H1 (cell line): ENCODE measurements around the gene CCDC192. TPM values are rescaled to one million over a fixed set of nuclear protein-coding genes. Genes with fewer than 3 reads are reported as not detected.

ENCODE experiments used
- EGR1 ChIP-seq: IDR thresholded peaks from 2 replicates; pipeline ENCODE4 v1.6.1; 2011; ENCODE audit warnings: low read depth, low read length, borderline replicate concordance
- GTF2F1 ChIP-seq: IDR thresholded peaks from 2 replicates; pipeline ENCODE4 v1.6.1; 2012; ENCODE audit warnings: low read depth, low read length, improper control_type of control experiment, borderline replicate concordance
- JUND ChIP-seq: IDR thresholded peaks from 2 replicates; pipeline ENCODE4 v1.6.1; 2011; ENCODE audit warnings: mild to moderate bottlenecking, improper control_type of control experiment, low read length
- MAFK ChIP-seq: IDR thresholded peaks from 2 replicates; pipeline ENCODE4 v1.6.1; 2012; ENCODE audit warnings: low read depth, mild to moderate bottlenecking, improper control_type of control experiment, low read length
- TAF7 ChIP-seq: optimal IDR thresholded peaks from 2 replicates; pipeline ENCODE3; 2011; ENCODE audit warnings: low read depth, mild to moderate bottlenecking, inconsistent platforms, low read length, moderate library complexity, borderline replicate concordance
- TCF12 ChIP-seq: IDR thresholded peaks from 2 replicates; pipeline ENCODE4 v1.6.1; 2011; ENCODE audit warnings: low read depth, mild to moderate bottlenecking, low read length
- YY1 ChIP-seq: IDR thresholded peaks from 2 replicates; pipeline ENCODE4 v1.6.1; 2011; ENCODE audit warnings: low read depth, mild to moderate bottlenecking, low read length
- polyA plus RNA-seq, 7 experiments: library from polyadenylated mRNA; depleted of rRNA in 3 of 7; stranded (reverse) in 5 of 7; unstranded in 2 of 7; fragments of >200 nt in 5 of 7; fragments of 200-250 nt in 2 of 7; gene quantifications; 1 replicate in 5 of 7; 2 replicates in 1 of 7; 4 replicates in 1 of 7; pipeline versions ENCODE4 v1.2.1 to v1.2.3, GENCODE V29; 2011 to 2013; ENCODE audit warnings: missing spikeins in 2 of 7, mixed read lengths in 2 of 7
- total RNA-seq: library from RNA; stranded (reverse); fragmentation: NEBNext Ultra II Directional; extraction: Animal tissue kit (Norgen Biotek cat#: 25700); gene quantifications from 2 replicates; pipeline ENCODE4 v1.2.1, GENCODE V29; 2021

The CCDC192 gene
- total and polyA plus RNA-seq, 2 of the 8 experiments (the other 6 are each of a cell fraction or from before 2014, with no cell fraction given) = 0.61 TPM; not detected in 1

DNA sequence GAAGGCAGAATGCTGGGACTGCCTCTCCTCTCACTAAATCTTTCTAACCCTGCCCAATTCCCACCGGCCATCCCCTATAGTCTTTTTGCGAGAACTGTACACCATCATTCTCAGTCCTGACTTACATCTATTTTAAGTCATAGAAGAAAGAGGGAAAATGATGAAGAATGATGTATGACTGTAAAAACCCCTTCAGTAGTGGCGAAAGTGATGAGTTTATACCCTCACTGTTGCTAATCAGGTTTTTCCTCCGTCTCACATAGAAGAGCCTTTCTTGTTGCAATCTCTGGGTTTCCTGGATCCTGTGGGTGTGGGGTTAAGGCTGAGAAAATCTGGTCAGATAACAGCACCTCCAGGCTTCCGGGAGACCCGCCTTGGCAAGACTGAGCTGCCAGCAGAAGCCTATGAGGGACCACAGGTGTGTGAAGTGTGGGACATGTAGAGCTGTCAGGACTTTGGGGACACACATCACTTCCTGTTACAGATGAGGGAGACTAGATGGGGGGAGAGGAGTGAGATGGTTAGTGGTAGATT lies 233.3 kb downstream of the CCDC192 start (continued):
- TF ChIP-seq TAF7 (no peak), JUND (no peak), MAFK (no peak), TCF12 (no peak), EGR1 (no peak), YY1 (no peak), GTF2F1 (no peak)
